GM12878 (cell line): ENCODE data around the gene PTGDR2.

Experiments
- CEBPB ChIP-seq, 2 experiments: fragments of 150-350 bp in 1 of 2; IDR thresholded peaks; 2 replicates each; pipeline ENCODE4 v1.6.1; 2012 to 2014; ENCODE audit warnings: low read depth in 2 of 2, low read length in 2 of 2, borderline replicate concordance in 1 of 2, inconsistent platforms in 1 of 2
- CTCF ChIP-seq, 3 experiments: IDR thresholded peaks in 2 of 3; conservative IDR thresholded peaks in 1 of 3; 2 replicates each; pipeline ENCODE4 v1.5.1; 2011; ENCODE audit warnings: low read depth in 3 of 3, low read length in 3 of 3, mild to moderate bottlenecking in 3 of 3, control low read depth in 2 of 3, moderate library complexity in 2 of 3, inconsistent platforms in 1 of 3, mixed read lengths in 1 of 3; ENCODE audit not compliant: control insufficient read depth in 2 of 3, insufficient read depth in 1 of 3; ENCODE audit errors: extremely low read depth in 1 of 3
- EZH2 ChIP-seq: IDR thresholded peaks from 2 replicates; pipeline ENCODE4 v1.6.1; 2012; ENCODE audit warnings: low read depth, mild to moderate bottlenecking, control low read depth, inconsistent platforms, low read length, borderline replicate concordance; ENCODE audit not compliant: control insufficient read depth
- MAX ChIP-seq: IDR thresholded peaks from 2 replicates; pipeline ENCODE4 v1.6.1; 2012; ENCODE audit warnings: low read depth, low read length, improper control_type of control experiment
- MTA2 ChIP-seq: fragments of 450-650 bp; IDR thresholded peaks from 2 replicates; pipeline ENCODE4 v1.6.1; 2016; ENCODE audit warnings: low read depth, mild to moderate bottlenecking, moderate library complexity
- NFIC ChIP-seq: IDR thresholded peaks from 2 replicates; pipeline ENCODE4 v1.6.1; 2012; ENCODE audit warnings: low read depth, mild to moderate bottlenecking, inconsistent platforms, low read length, moderate library complexity
- NR2C1 ChIP-seq: fragments of 450-650 bp; IDR thresholded peaks from 2 replicates; pipeline ENCODE4 v1.6.1; 2017; ENCODE audit warnings: antibody characterized with exemption, mild to moderate bottlenecking, moderate library complexity
- POLR2A ChIP-seq: IDR thresholded peaks from 2 replicates; pipeline ENCODE4 v1.6.1; 2011; ENCODE audit warnings: low read depth, mild to moderate bottlenecking, low read length
- RAD51 ChIP-seq: fragments of 450-650 bp; IDR thresholded peaks from 2 replicates; pipeline ENCODE4 v1.6.1; 2016; ENCODE audit warnings: moderate library complexity, mild to moderate bottlenecking, inconsistent platforms
- RUNX3 ChIP-seq: IDR thresholded peaks from 2 replicates; pipeline ENCODE4 v1.6.1; 2012; ENCODE audit warnings: low read length, inconsistent platforms
- USF2 ChIP-seq: IDR thresholded peaks from 2 replicates; pipeline ENCODE4 v1.6.1; 2011; ENCODE audit warnings: low read depth, low read length, improper control_type of control experiment, borderline replicate concordance
- ZNF24 ChIP-seq: fragments of 450-650 bp; IDR thresholded peaks from 2 replicates; pipeline ENCODE4 v1.6.1; 2017; ENCODE audit warnings: antibody characterized with exemption, mild to moderate bottlenecking

- no peak for TF ChIP-seq MAX
- no peak for TF ChIP-seq POLR2A
- no peak for TF ChIP-seq NR2C1
- no peak for TF ChIP-seq RAD51
- TF ChIP-seq EZH2 = no peak
- no peak for TF ChIP-seq CEBPB (IDR thresholded peaks at IDR 0.05; ENCODE audit: borderline replicate concordance in 1 of 2, low read depth in 2 of 2, low read length in 2 of 2)
- no peak for TF ChIP-seq USF2
- TF ChIP-seq RUNX3 = no peak
- no peak for TF ChIP-seq MTA2
- no peak for TF ChIP-seq NFIC
- no peak for TF ChIP-seq ZNF24
- TF ChIP-seq CTCF (IDR thresholded peaks at IDR 0.05 in 2 of 3, conservative IDR thresholded peaks at IDR 0.05 in 1 of 3; ENCODE audit: control insufficient read depth in 2 of 3, extremely low read depth in 1 of 3, insufficient read depth in 1 of 3, low read depth in 3 of 3, low read length in 3 of 3) = no peak
These were observed 5.9 kb downstream of the PTGDR2 start for GRCh38 chr11:60849641-60850520.
